ENCODE measurements around the gene ACADS. TPM values are rescaled to one million over a fixed set of nuclear protein-coding genes. Genes with fewer than 3 reads are reported as not detected.

Gene ACADS, protein sequence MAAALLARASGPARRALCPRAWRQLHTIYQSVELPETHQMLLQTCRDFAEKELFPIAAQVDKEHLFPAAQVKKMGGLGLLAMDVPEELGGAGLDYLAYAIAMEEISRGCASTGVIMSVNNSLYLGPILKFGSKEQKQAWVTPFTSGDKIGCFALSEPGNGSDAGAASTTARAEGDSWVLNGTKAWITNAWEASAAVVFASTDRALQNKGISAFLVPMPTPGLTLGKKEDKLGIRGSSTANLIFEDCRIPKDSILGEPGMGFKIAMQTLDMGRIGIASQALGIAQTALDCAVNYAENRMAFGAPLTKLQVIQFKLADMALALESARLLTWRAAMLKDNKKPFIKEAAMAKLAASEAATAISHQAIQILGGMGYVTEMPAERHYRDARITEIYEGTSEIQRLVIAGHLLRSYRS
- total RNA-seq: 14.2 TPM

GRCh38 chr12:120725659-120726509 lies at the start of gene ACADS:
Gene ACADS (plus strand): TSS chr12:120725826. CDS start chr12:120725886, 60 bp downstream.
- ATAC-seq: peak; percentile 98
- intact Hi-C loops (cut with DNase I): no loop called here
- DNase-seq (ENCODE audit: low spot score): peak; percentile 96

DNA sequence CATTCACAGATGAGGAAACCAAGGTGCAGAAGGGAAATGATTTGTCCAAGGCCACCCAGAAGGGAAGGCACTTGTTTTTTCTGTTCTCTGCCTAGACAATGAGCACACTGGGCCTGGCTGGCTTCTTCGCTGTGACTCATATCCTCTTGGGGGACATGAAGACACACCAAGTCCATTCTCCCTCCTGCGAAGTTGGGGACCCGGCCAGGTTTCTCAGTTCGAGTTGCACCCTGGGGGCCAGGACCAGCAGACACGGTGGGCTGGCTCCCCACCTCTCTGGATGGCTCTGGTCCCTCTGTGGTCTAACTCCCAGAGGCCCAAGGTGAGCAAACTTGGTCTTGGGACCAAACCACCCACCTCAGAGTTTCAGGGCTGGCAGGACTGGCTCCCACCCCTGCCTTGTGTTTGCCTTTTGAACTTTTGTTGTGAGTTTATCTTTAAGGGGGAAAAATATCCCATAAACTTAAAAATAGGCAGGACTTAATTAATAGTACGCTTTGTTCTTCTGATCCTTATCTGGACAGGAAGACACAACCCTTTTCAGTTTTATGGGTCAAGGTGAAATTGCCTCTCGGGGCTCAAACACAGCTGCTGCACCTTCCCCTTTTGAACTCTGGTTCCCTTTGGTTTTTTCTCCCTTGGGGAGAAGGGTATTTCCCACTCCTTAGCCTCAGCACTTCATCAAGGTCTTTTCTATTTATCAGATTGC lies 47.7 kb upstream of the ACADS start:
- DNase-seq (ENCODE audit: low spot score) (no peak), ATAC-seq (no peak)
- intact Hi-C loops (cut with DNase I): no loop called here

DNA sequence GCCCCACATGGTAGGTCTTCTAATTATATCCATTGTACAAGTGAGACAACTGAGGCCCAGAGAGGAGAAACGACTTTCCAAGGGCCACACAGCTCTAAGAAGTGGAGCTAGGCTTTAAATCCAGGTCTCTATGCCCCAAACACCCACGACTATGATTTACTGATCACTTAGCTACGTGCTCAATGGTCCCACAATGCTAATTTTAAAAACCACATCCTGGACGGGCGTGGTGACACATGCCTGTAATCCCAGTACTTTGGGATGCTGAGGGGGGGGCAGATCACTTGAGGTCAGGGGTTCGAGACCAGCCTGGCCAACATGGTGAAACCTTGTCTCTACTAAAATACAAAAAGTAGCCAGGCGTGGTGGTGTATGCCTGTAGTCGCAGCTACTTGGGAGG lies 47.1 kb upstream of the ACADS start:
- ATAC-seq: no peak
- intact Hi-C loops (cut with DNase I): no loop called here

GRCh38 chr12:120680165-120680738 lies 45.4 kb upstream of the ACADS start:
- DNase-seq (ENCODE audit: low spot score) (no peak), ATAC-seq (no peak)
- intact Hi-C loops (cut with DNase I): no loop called here

More for the DNA sequence above, 47.1 kb upstream of the ACADS start:
- DNase-seq (ENCODE audit: low spot score): no peak

DNA sequence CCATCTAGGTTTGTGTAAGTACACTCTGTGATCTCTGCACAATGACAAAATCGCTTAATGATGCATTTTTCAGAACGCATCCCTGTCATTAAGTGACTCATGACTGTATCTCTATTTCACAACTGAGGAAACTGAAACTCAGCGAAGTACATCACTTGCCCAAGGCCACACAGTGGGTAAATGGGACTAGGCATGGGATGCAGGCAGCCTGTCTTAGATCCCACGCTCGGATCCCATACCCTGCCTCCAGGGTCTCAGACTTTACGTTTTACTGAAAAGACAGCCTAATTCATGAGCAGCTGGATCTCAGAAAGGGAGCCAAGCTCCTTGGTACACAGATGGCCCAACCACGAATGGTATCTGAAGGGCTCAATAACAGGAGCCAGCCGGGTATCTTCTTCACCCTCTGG lies 41.1 kb upstream of the ACADS start:
- intact Hi-C loops (cut with DNase I): no loop called here
- ATAC-seq (no peak), DNase-seq (ENCODE audit: low spot score) (no peak)

DNA sequence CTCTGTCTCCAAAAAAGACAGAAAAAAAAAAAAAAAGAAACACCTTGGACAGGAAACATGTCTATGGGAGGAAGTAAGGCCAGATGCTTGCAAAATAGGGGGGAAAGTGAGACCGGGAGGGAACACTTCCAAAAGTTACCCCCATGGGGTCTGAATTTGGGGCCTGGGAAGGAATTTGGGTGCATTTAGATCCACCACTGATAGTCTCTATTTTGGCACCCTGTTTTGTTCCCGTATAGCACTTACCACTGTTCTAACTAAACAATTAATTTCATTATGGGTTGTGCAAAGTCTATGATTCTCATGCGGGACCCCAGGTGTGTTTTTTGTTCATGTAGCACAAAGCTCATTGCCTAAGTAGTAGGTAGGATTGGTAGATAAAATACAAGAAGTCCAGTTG lies 40.1 kb upstream of the ACADS start:
- intact Hi-C loops (cut with DNase I): no loop called here
- ATAC-seq (no peak), DNase-seq (ENCODE audit: low spot score) (no peak)

- ATAC-seq (peak; percentile 97), DNase-seq (ENCODE audit: low spot score) (peak; percentile 98)
- intact Hi-C loops (cut with DNase I): no loop called here
Measured at GRCh38 chr12:120686151-120686689, 39.4 kb upstream of the ACADS start.

DNA sequence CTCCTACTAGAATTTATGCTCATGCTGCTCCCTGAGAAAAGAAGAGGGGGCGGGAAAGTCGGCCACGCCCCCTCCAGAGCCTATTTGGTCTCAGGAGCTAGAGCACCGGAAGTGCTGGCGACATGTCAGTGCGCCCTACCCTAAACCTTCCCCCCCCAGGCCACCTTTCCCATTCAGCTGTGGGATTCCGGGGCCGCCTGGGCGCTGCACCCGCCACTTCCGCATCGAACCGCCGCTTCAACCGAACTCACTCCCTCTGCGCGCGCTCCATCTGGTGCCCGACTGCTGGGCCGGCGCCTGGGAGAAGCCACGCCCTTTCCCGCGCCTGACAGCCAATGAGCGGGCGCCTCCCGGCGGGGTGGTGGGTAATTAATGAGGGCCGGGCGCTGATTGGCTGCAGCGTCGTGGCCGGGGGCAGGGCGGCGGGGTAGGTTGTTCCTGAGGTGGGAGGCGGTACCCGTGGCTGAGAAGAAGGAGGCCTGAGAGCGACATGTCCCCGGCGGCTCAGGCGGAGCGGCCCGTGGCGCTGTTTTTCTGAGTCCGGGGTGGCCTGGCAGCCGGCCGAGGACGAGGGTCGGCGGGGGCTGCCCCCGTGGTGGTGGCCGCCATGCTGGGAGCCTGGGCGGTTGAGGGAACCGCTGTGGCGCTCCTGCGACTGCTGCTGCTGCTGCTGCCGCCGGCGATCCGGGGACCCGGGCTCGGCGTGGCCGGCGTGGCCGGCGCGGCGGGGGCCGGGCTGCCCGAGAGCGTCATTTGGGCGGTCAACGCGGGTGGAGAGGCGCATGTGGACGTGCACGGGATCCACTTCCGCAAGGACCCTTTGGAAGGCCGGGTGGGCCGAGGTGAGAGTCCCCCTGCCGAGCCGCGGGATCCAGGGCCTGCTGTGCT lies 38.7 kb upstream of the ACADS start, which contains the start of gene MLEC:
Gene MLEC, plus strand, starts transcription at position 460 of the 888 bp plus-strand sequence. Its CDS starts 148 bp downstream, at position 608.
- ATAC-seq (peak; percentile 98), DNase-seq (ENCODE audit: low spot score) (peak; percentile 99)
- intact Hi-C loops (cut with DNase I): no loop called here

- no peak for DNase-seq (ENCODE audit: low spot score)
- ATAC-seq: no peak
- intact Hi-C loops (cut with DNase I): no loop called here
Measured at GRCh38 chr12:120687578-120688289, 37.9 kb upstream of the ACADS start.

- ATAC-seq (no peak), DNase-seq (ENCODE audit: low spot score) (no peak)
- intact Hi-C loops (cut with DNase I): no loop called here
Measured at GRCh38 chr12:120688527-120689071, 37.0 kb upstream of the ACADS start.

GRCh38 chr12:120689397-120690082 lies 36.1 kb upstream of the ACADS start:
- intact Hi-C loops (cut with DNase I): no loop called here
- no peak for DNase-seq (ENCODE audit: low spot score)
- no peak for ATAC-seq

DNA sequence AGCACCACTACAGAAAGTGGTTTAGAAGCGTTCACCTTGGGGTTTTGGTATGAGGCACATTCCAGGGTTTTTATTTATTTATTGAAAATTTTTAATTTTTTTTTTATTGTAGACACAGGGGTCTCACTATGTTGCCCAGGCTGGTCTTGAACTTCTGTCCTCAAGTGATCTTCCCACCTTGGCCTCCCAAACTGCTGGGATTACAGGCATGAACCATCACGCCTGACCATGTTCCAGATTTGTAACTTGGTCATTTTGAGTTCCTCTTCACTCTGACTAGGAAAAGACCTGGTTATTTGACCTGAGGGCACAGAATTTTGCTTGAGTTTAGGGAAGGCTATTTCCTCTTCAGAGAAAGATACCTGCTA lies 35.6 kb upstream of the ACADS start:
- intact Hi-C loops (cut with DNase I): no loop called here
- DNase-seq (ENCODE audit: low spot score) (no peak), ATAC-seq (no peak)

DNA sequence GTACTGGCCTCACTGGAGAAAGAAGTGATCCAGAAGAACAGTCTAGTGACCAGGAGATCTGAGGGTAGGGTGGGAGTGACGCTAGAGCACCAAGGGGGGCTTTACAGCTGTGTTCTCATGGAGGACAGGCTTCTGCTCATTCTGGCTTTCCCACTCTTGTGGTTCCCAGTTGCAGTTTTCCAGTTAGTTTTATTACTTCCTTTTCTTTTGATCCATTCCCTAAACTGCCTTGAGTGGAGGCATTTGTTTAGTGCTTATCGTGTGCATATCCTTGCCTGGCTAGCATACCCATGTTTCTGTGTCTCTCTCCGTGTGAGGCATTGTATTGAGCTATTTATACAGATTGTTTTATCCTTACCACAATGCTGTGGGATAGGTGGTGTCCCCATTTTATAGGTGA lies 34.6 kb upstream of the ACADS start:
- intact Hi-C loops (cut with DNase I): no loop called here
- no peak for ATAC-seq
- no peak for DNase-seq (ENCODE audit: low spot score)

- intact Hi-C loops (cut with DNase I): no loop called here
- ATAC-seq (no peak), DNase-seq (ENCODE audit: low spot score) (no peak)
Measured at GRCh38 chr12:120692524-120693033, 33.0 kb upstream of the ACADS start.

- ATAC-seq: no peak
- intact Hi-C loops (cut with DNase I): no loop called here
- no peak for DNase-seq (ENCODE audit: low spot score)
Measured at GRCh38 chr12:120693848-120694247, 31.8 kb upstream of the ACADS start.

DNA sequence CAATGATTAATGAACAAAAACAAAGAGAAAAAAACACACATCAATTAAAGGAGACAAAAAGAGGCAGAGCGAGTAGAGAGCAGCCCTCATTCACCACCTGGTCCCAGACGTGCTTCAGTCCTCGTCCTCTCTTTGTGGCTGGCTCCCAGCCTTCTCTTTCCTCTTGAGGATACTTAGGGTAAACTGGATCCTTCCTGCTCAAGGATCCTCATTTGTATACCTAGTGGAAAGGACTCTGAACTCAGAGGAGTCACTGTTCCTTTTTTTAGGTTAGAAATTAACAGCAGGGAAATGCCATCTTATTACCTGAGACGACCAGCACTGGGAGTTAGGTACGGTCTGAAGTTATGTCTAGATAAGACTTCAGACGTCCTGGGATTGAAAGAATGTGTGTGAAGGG lies 29.0 kb upstream of the ACADS start:
- DNase-seq (ENCODE audit: low spot score) (no peak), ATAC-seq (no peak)
- intact Hi-C loops (cut with DNase I): no loop called here
